ENCODE data around the gene RBM10. TPM values are rescaled to one million over a fixed set of nuclear protein-coding genes. Genes with fewer than 3 reads are reported as not detected.

RBM10 gene
- total and polyA plus RNA-seq, 2 donors (not counting 3 experiments of a cell fraction or from before 2014, with no cell fraction given), result 37.3 to 51.5 TPM

DNA sequence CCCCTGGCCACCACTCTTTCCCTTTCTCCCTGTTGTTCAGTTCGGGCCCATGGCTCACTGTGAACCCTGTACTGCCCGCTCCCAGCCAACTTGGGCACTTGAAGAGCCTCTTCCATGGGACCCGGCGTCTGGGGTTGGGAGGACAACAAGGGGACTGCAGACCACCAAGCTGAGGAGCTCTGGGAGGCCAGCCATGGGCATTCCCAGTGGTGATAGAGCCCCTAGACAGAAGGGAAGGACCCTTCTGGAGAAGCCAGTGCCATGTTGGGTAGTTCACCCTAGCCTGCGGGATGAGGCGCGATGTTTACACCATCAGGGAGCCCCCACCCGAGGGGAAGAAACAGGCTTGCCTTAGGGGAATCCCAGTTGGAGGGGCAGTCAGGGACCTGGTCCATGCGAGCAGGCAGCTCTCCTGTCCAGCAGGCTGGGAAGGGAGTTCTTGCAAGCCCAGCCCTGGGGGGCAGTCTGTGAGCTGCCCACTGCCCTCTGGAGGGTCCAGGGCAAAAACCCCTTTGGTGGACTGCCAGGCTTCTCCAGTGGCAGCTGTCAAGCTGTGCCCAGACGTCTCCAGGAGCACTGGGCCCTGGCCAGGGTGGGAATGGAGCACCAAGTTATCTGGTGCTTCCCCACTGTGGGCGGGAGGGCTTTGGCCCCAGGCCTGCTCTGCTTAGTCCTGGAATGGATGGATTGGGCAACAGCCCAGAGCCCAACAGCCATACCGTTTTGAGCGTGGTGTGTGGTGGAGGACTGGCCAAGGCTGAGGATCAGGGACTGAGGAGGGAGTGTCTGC is 24.9 kb downstream of the RBM10 start:
- FAIRE-seq (no peak), DNase-seq (ENCODE audit: low read depth, low spot score) (no peak)
- CTCF ChIA-PET, result no interaction called here
- POLR2A ChIA-PET, result interaction anchor here (0.6 kb wide), 1 partner anchor 64 kb away, joined by 3 read pairs; no protein-coding TSS in a partner anchor
- H3K79me2 ChIP-seq (ENCODE audit: control insufficient read depth, insufficient read depth, low read length), result peaks cover 3% of the 10 kb centered on the region
- TF ChIP-seq, protein P1, sequence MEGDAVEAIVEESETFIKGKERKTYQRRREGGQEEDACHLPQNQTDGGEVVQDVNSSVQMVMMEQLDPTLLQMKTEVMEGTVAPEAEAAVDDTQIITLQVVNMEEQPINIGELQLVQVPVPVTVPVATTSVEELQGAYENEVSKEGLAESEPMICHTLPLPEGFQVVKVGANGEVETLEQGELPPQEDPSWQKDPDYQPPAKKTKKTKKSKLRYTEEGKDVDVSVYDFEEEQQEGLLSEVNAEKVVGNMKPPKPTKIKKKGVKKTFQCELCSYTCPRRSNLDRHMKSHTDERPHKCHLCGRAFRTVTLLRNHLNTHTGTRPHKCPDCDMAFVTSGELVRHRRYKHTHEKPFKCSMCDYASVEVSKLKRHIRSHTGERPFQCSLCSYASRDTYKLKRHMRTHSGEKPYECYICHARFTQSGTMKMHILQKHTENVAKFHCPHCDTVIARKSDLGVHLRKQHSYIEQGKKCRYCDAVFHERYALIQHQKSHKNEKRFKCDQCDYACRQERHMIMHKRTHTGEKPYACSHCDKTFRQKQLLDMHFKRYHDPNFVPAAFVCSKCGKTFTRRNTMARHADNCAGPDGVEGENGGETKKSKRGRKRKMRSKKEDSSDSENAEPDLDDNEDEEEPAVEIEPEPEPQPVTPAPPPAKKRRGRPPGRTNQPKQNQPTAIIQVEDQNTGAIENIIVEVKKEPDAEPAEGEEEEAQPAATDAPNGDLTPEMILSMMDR (IDR thresholded peaks at IDR 0.05; ENCODE audit: extremely low read depth in 1 of 2, insufficient read depth in 1 of 2, low read depth in 1 of 2, low read length in 2 of 2), result no peak
- no peak for TF ChIP-seq FOS (IDR thresholded peaks at IDR 0.05; ENCODE audit: borderline replicate concordance, insufficient read depth, low read length)
- TF ChIP-seq EZH2 (IDR thresholded peaks at IDR 0.05; ENCODE audit: borderline replicate concordance, low read depth, low read length, severe bottlenecking), result no peak
- TF ChIP-seq POLR2A (IDR thresholded peaks at IDR 0.05; ENCODE audit: low read depth, low read length), result no peak
- TF ChIP-seq, protein P2, sequence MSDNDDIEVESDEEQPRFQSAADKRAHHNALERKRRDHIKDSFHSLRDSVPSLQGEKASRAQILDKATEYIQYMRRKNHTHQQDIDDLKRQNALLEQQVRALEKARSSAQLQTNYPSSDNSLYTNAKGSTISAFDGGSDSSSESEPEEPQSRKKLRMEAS (IDR thresholded peaks at IDR 0.05; ENCODE audit: insufficient read depth, insufficient read length), result no peak
- no peak for TF ChIP-seq GATA2 (IDR thresholded peaks at IDR 0.05; ENCODE audit: insufficient read depth, insufficient read length, low read depth, low read length)
- TF ChIP-seq MYC (IDR thresholded peaks at IDR 0.05; ENCODE audit: low read depth, low read length), result no peak
- no peak for TF ChIP-seq JUN (IDR thresholded peaks at IDR 0.05; ENCODE audit: borderline replicate concordance, insufficient read depth, insufficient read length, low read depth)
- no peak for TF ChIP-seq POLR2AphosphoS5 (IDR thresholded peaks at IDR 0.05; ENCODE audit: insufficient read depth, low read depth, low read length)
- H2AFZ ChIP-seq (ENCODE audit: low read depth, low read length), result no peak overlapping the region
- no peaks in the 10 kb centered on the region for H4K20me1 ChIP-seq (replicated peaks; ENCODE audit: control insufficient read depth, extremely low read depth, insufficient read depth, low read length)
- dilution Hi-C loops (cut with MboI; ENCODE audit: extremely low pct_ligation_motif_present, low sequenced_read_pairs) (no loop called here), intact Hi-C loops (cut with micrococcal nuclease) (no loop called here)
- H3K4me1 ChIP-seq (ENCODE audit: control insufficient read depth, extremely low read depth, insufficient read depth, low read length), result no peaks in the 10 kb centered on the region
- no peak overlapping the region for H3K4me3 ChIP-seq (replicated peaks in 1 of 3; ENCODE audit: insufficient read depth in 1 of 3, low read depth in 1 of 3, low read length in 3 of 3)
- H3K27me3 ChIP-seq (ENCODE audit: control insufficient read depth in 2 of 2, insufficient read depth in 2 of 2, low read length in 2 of 2), result no peaks in the 10 kb centered on the region
- BruUV-seq (replicated peaks), result no TSS peak
- H3K4me2 ChIP-seq (ENCODE audit: insufficient read depth, low read length), result no peak overlapping the region
- H3K27ac ChIP-seq (ENCODE audit: insufficient read depth, low read depth, low read length), result no peak overlapping the region
- no peak overlapping the region for H3K9ac ChIP-seq (replicated peaks; ENCODE audit: extremely low read depth, insufficient read depth, low read length)
- H3K9me3 ChIP-seq (replicated peaks; ENCODE audit: control insufficient read depth, insufficient read depth, low read length), result no peaks in the 10 kb centered on the region
- peaks cover 0 to 39% of the 10 kb centered on the region in 2 experiments for H3K36me3 ChIP-seq (ENCODE audit: control insufficient read depth in 2 of 2, extremely low read depth in 1 of 2, insufficient read depth in 2 of 2, low read length in 2 of 2)
- no peaks in the 10 kb centered on the region for H3K9me1 ChIP-seq (replicated peaks; ENCODE audit: control insufficient read depth, extremely low read depth, insufficient read depth, low read length)

Data from endothelial cell of umbilical vein (primary cell).